Small intestine (tissue), 7 donors: Measurements from ENCODE around the gene PBX4. TPM values are rescaled to one million over a fixed set of nuclear protein-coding genes. Genes with fewer than 3 reads are reported as not detected.

ENCODE experiments used
- DNase-seq, 2 donors: peaks; one replicate each; pipeline versions ENCODE4 v3.0.0 to v3.0.0-alpha.2; 2013
- FAIRE-seq: peaks from 2 replicates; lab custom pipeline; 2012; peaks lifted over from hg19 to GRCh38; lab: Jason Lieb, UNC
- H3K27ac ChIP-seq, 3 donors: one replicate each; pipeline ENCODE4 v1.5.1; 2013; ENCODE audit warnings: low read length in 2 of 3, mild to moderate bottlenecking in 2 of 3, control low read depth in 1 of 3, inconsistent platforms in 1 of 3, low read depth in 1 of 3, moderate library complexity in 1 of 3
- H3K27me3 ChIP-seq, 3 donors: one replicate each; pipeline ENCODE4 v1.6.1; 2013; ENCODE audit warnings: low read length in 3 of 3, inconsistent platforms in 1 of 3; ENCODE audit not compliant: control insufficient read depth in 3 of 3, insufficient read depth in 3 of 3
- H3K36me3 ChIP-seq, 3 donors: one replicate each; pipeline ENCODE4 v1.6.1; 2013; ENCODE audit warnings: low read length in 3 of 3, inconsistent platforms in 1 of 3, low read depth in 1 of 3, mild to moderate bottlenecking in 1 of 3, moderate library complexity in 1 of 3; ENCODE audit not compliant: control insufficient read depth in 3 of 3, insufficient read depth in 2 of 3
- H3K4me1 ChIP-seq, 3 donors: one replicate each; pipeline ENCODE4 v1.6.1; 2013; ENCODE audit warnings: low read length in 2 of 3, inconsistent platforms in 1 of 3, low read depth in 1 of 3, mild to moderate bottlenecking in 1 of 3, moderate library complexity in 1 of 3; ENCODE audit not compliant: control insufficient read depth in 3 of 3, insufficient read depth in 2 of 3
- H3K4me3 ChIP-seq, 3 donors: one replicate each; pipeline ENCODE4 v1.5.1; 2013; ENCODE audit warnings: low read length in 3 of 3, control low read depth in 1 of 3, inconsistent platforms in 1 of 3, low read depth in 1 of 3, mild to moderate bottlenecking in 1 of 3, moderate library complexity in 1 of 3
- H3K9me3 ChIP-seq, 2 donors: one replicate each; pipeline ENCODE4 v1.6.1; 2013; ENCODE audit warnings: low read depth in 1 of 2, low read length in 1 of 2; ENCODE audit not compliant: control insufficient read depth in 2 of 2, insufficient read depth in 1 of 2
- WGBS, 3 donors: extraction: QIAGEN DNeasy Blood & Tissue Kit; methylation state at CpG; one replicate each; pipeline ENCODE4 v1.1.7; 2013; 5-methylcytosine and 5-hydroxymethylcytosine counted together
- polyA plus RNA-seq, 4 donors: library from polyadenylated mRNA; stranded (reverse) in 3 of 4; unstranded in 1 of 4; fragments of 200-250 nt in 3 of 4; fragments of 120-200 nt in 1 of 4; gene quantifications; one replicate each; pipeline versions ENCODE4 v1.2.1 to v1.2.3, GENCODE V29; 2013
- donor health status: healthy with polysubstance abuse.
- donor health status: control.
- donor health status: control.
- donor health status: Bipolar disorder and iron deficiency.
- donor health status: healthy.

PBX4 gene
- polyA plus RNA-seq, 4 donors, result 0.81 to 2.5 (median 1.4) TPM

GRCh38 chr19:19643158-19644053 is 24.9 kb upstream of the PBX4 start, which contains the start of gene GMIP:
TSS of gene GMIP (minus strand) at chr19:19643657. CDS start at chr19:19643529, 128 bp downstream.
- H3K4me1 ChIP-seq, result peaks cover 0 to 8% (median 0%) of the 10 kb centered on the region in 3 donors
- H3K27me3 ChIP-seq, result no peaks in the 10 kb centered on the region
- peaks cover 16 to 41% (median 23%) of the 10 kb centered on the region in 3 donors for H3K36me3 ChIP-seq
- DNase-seq (peak; percentile 83 to 90), FAIRE-seq (no peak)
- peak within 1 kb of the TSS; percentile 64 to 98 (median 80) for H3K4me3 ChIP-seq
- 0 to 1% (median 1%) methylated on average over 43 to 50 of the region's 50 CpGs for WGBS, 3 donors
- peak within 1 kb of the TSS; percentile 66 to 80 (median 79) for H3K27ac ChIP-seq
- no peaks in the 10 kb centered on the region for H3K9me3 ChIP-seq

GRCh38 chr19:19642506-19643157 is 24.1 kb upstream of the PBX4 start:
- H3K9me3 ChIP-seq, result no peaks in the 10 kb centered on the region
- H3K27ac ChIP-seq, result peak overlapping the region in 2 of 3 donors; percentile 66 to 80

DNA sequence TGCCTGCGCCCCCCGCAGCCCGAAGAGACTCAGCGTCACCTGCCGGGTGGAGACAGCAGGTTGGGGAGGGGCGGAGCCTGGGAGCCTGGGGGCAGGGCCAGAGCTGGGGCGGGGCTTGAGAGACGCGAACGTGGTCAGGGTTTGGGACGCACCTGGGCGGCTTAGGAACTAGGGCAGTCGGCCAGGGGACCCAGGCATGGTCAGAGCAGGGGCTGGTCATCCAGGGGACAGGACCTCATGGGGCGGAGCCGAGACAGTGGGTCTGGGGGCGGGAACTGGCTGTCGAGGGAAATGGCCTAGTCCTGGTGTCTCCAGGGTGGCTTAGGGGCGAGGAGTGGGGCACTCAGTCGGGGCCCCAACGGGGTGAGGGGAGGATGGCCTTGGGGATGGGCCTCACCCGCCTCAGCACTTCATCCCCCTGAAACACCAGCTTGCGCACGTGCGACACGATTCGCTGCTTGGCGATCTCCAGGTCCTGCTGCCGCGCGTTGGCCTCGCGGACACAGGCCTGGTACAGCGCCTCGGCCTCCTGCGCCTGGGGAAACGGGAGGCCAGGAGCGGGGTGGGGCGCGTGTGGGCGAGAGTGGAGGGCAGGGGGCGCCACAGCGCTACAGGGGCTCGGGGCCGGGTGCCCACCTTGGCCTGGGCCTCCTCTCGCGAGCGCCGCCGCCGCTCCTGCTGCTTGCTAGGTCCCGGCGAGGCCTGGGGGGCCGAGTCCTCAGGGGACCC is 19.2 kb upstream of the PBX4 start:
- 81 to 89% (median 86%) methylated on average over 41 to 53 of the region's 53 CpGs for WGBS, 3 donors
- H3K4me3 ChIP-seq, result no peak overlapping the region
- H3K4me1 ChIP-seq, result no peaks in the 10 kb centered on the region

More at GRCh38 chr19:19642506-19643157, 24.1 kb upstream of the PBX4 start:
- Histone ChIP-seq H3K36me3 (peaks cover 19 to 36% (median 22%) of the 10 kb centered on the region in 3 donors), H3K4me1 (peaks cover 0 to 8% (median 0%) of the 10 kb centered on the region in 3 donors), H3K4me3 (peak overlapping the region; percentile 64 to 98 (median 80)), H3K27me3 (no peaks in the 10 kb centered on the region)
- FAIRE-seq (no peak), DNase-seq (peak in 1 of 2 donors; percentile 41)
- WGBS, 3 donors, result 21 to 22% (median 21%) methylated on average over 14 to 16 of the region's 16 CpGs

GRCh38 chr19:19637186-19637522 is 18.7 kb upstream of the PBX4 start:
- no peak overlapping the region for H3K27ac ChIP-seq
- H3K9me3 ChIP-seq, result no peaks in the 10 kb centered on the region
- WGBS, 3 donors, result 76 to 82% (median 78%) methylated on average over 26 to 27 of the region's 27 CpGs
- H3K27me3 ChIP-seq, result no peaks in the 10 kb centered on the region
- H3K4me3 ChIP-seq, result no peak overlapping the region
- no peaks in the 10 kb centered on the region for H3K4me1 ChIP-seq
- FAIRE-seq (no peak), DNase-seq (no peak)
- H3K36me3 ChIP-seq, result peaks cover 10 to 35% (median 22%) of the 10 kb centered on the region in 3 donors

More for the DNA sequence above, 19.2 kb upstream of the PBX4 start:
- Histone ChIP-seq H3K27ac (no peak overlapping the region), H3K36me3 (peaks cover 10 to 35% (median 22%) of the 10 kb centered on the region in 3 donors), H3K9me3 (no peaks in the 10 kb centered on the region), H3K27me3 (no peaks in the 10 kb centered on the region)
- DNase-seq, result peak in 1 of 2 donors; percentile 54
- no peak for FAIRE-seq

DNA sequence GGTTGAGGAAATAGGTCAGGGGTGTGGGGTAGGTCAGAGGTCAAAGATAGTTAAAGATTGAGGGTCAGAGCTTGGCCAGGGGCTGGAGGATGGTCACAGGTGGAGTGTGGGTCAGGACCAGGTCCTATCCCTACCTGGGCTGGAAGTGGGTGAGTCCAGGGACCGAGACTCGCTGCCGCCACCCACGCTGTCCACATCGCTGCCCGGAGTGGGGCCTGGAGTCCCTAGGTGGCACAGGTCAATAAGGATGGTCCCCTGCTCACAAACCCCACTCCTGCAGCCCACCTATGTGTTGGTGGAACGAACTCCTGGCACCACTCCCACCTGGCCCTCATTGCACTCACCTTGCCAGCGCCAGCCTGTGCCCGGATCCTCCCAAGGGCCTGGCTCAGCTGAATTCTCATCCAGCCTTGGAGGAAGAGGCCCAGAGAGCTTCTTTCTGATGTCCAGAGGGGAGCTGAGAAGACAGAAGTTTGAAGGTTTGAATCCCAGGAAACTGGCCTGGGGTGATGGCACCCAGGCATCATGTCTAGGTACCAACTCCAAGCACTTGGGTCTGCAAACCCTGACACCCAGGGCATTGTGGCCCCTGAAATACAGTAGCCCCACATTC is 18.2 kb upstream of the PBX4 start:
- no peak overlapping the region for H3K4me3 ChIP-seq
- H3K4me1 ChIP-seq, result no peaks in the 10 kb centered on the region
- no peaks in the 10 kb centered on the region for H3K27me3 ChIP-seq
- FAIRE-seq (no peak), DNase-seq (no peak)
- 95 to 97% (median 96%) methylated on average over 9 of the region's 9 CpGs for WGBS, 3 donors
- H3K9me3 ChIP-seq, result no peaks in the 10 kb centered on the region
- peaks cover 10 to 35% (median 22%) of the 10 kb centered on the region in 3 donors for H3K36me3 ChIP-seq
- no peak overlapping the region for H3K27ac ChIP-seq

GRCh38 chr19:19635313-19635702 is 16.8 kb upstream of the PBX4 start:
- DNase-seq (no peak), FAIRE-seq (no peak)
- H3K4me3 ChIP-seq, result no peak overlapping the region
- no peaks in the 10 kb centered on the region for H3K4me1 ChIP-seq
- H3K27ac ChIP-seq, result no peak overlapping the region
- 96 to 98% (median 97%) methylated on average over 14 of the region's 14 CpGs for WGBS, 3 donors
- H3K9me3 ChIP-seq, result no peaks in the 10 kb centered on the region
- H3K27me3 ChIP-seq, result no peaks in the 10 kb centered on the region
- H3K36me3 ChIP-seq, result peaks cover 10 to 33% (median 22%) of the 10 kb centered on the region in 3 donors

DNA sequence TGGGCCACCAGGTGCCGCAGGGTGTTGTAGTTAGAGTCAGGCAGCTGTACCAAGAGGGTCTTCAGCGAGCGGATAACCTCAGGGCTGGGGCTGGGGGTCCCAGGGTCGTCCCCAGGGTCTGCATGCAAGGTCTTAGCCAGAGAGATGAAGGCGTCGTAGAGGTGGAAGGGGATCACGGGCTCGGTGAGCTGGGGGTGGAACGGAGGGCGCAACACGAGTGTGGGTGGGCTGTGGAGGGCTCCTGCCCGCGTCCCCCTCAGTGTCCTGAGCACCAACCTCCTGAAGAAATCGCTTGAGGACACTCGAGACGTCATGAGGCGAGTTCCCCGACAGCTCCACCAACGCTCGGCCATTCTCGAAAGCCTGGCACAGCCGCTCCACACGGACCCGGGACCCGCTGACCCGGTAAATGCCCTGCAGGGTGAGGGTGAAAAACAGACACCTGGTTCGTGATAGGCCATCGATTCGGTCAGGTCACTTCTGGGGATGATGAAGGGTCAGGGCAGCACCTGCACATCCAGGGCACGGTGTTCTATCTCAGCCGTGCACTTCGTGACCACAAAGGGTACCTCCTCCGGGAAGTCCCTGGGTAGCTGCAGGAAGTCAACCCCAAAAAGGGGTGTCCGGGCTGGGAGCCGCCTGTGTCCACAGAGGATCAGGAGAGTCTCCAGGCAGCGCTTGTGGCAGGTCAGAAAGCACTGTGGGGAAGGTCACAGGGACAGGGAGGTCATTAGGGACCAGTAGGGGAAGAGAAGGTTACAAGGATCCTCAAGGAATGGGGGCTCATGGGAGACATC is 16.2 kb upstream of the PBX4 start:
- H3K27me3 ChIP-seq, result no peaks in the 10 kb centered on the region
- H3K4me1 ChIP-seq, result no peaks in the 10 kb centered on the region
- FAIRE-seq, result no peak
- WGBS, 3 donors, result 94 to 97% (median 95%) methylated on average over 34 to 36 of the region's 36 CpGs
- no peak overlapping the region for H3K27ac ChIP-seq
- H3K9me3 ChIP-seq, result no peaks in the 10 kb centered on the region
- peaks cover 10 to 30% (median 20%) of the 10 kb centered on the region in 3 donors for H3K36me3 ChIP-seq
- DNase-seq, result no peak
- no peak overlapping the region for H3K4me3 ChIP-seq
